Loucy (cell line): Measurements from ENCODE around the gene UNC13C.

ENCODE experiments used
- EZH2phosphoT487 ChIP-seq: fragments of 200-600 bp; IDR thresholded peaks from 2 replicates; pipeline ENCODE4 v1.6.1; 2018; ENCODE audit warnings: antibody characterized with exemption, mild to moderate bottlenecking, moderate library complexity, borderline replicate concordance
- TF ChIP-seq, protein P1 (sequence below): fragments of 200-600 bp; sonication (generic); conservative IDR thresholded peaks from 2 replicates; pipeline ENCODE4 v1.5.1; 2014; ENCODE audit warnings: mild to moderate bottlenecking, antibody characterized with exemption, low read length

- TF ChIP-seq, protein P1, sequence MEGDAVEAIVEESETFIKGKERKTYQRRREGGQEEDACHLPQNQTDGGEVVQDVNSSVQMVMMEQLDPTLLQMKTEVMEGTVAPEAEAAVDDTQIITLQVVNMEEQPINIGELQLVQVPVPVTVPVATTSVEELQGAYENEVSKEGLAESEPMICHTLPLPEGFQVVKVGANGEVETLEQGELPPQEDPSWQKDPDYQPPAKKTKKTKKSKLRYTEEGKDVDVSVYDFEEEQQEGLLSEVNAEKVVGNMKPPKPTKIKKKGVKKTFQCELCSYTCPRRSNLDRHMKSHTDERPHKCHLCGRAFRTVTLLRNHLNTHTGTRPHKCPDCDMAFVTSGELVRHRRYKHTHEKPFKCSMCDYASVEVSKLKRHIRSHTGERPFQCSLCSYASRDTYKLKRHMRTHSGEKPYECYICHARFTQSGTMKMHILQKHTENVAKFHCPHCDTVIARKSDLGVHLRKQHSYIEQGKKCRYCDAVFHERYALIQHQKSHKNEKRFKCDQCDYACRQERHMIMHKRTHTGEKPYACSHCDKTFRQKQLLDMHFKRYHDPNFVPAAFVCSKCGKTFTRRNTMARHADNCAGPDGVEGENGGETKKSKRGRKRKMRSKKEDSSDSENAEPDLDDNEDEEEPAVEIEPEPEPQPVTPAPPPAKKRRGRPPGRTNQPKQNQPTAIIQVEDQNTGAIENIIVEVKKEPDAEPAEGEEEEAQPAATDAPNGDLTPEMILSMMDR, result no peak
- no peak for TF ChIP-seq EZH2phosphoT487
Measured at GRCh38 chr15:54150255-54150654, 172.0 kb downstream of the UNC13C start.
